Chondrocyte (in vitro differentiated cells): ENCODE data around the gene PVR. TPM values are rescaled to one million over a fixed set of nuclear protein-coding genes. Genes with fewer than 3 reads are reported as not detected.

Source experiments
- DNase-seq: peaks from one replicate; pipeline ENCODE4 v3.0.0; 2021; ENCODE audit warnings: mixed read lengths, low spot score
- H3K27ac Mint-ChIP-seq: one replicate; pipeline ENCODE4 v1.8.0; 2021; ENCODE audit warnings: mild to moderate bottlenecking, moderate library complexity, mixed read lengths; ENCODE audit not compliant: unreplicated experiment
- H3K27me3 Mint-ChIP-seq: 2 replicates; pipeline ENCODE4 v1.8.0; 2021; ENCODE audit warnings: low read depth, mixed read lengths
- H3K36me3 Mint-ChIP-seq: 2 replicates; pipeline ENCODE4 v1.8.0; 2021; ENCODE audit warnings: low read depth, mixed read lengths
- H3K4me1 Mint-ChIP-seq: 2 replicates; pipeline ENCODE4 v1.8.0; 2021; ENCODE audit warnings: low read depth, mild to moderate bottlenecking, mixed read lengths
- H3K4me3 Mint-ChIP-seq: one replicate; pipeline ENCODE4 v1.8.0; 2021; ENCODE audit warnings: mild to moderate bottlenecking, moderate library complexity, mixed read lengths; ENCODE audit not compliant: unreplicated experiment
- H3K9me3 Mint-ChIP-seq: 2 replicates; pipeline ENCODE4 v1.8.0; 2021; ENCODE audit warnings: low read depth, mixed read lengths
- total RNA-seq: library from RNA; stranded (reverse); gene quantifications from 3 replicates; pipeline ENCODE4 v1.2.1, GENCODE V29; 2021
- TF ChIP-seq, protein P1 (sequence below): fragments of 200-600 bp; sonication (generic); IDR thresholded peaks from 2 replicates; pipeline ENCODE4 v1.5.0; 2021; ENCODE audit warnings: antibody characterized with exemption, mild to moderate bottlenecking, moderate library complexity

The PVR gene
- total RNA-seq, 1 donor from 2014 or later = 89.7 TPM

DNA sequence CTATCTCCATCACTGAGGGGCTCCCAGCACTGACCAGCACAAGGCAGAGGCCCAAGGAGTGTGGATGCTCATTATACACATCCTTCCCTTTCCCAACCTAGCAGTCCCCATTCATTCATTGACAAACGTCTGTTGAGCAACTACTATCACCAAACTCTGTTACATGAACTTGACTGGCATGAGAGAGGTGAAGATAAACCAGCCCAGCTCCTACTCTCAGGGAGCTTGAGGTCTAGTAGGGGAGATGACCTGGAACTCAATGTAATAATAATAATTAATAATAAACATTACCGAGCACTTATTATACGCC is 46.4 kb downstream of the PVR start:
- no peak overlapping the region for H3K4me3 Mint-ChIP-seq
- TF ChIP-seq, protein P1, sequence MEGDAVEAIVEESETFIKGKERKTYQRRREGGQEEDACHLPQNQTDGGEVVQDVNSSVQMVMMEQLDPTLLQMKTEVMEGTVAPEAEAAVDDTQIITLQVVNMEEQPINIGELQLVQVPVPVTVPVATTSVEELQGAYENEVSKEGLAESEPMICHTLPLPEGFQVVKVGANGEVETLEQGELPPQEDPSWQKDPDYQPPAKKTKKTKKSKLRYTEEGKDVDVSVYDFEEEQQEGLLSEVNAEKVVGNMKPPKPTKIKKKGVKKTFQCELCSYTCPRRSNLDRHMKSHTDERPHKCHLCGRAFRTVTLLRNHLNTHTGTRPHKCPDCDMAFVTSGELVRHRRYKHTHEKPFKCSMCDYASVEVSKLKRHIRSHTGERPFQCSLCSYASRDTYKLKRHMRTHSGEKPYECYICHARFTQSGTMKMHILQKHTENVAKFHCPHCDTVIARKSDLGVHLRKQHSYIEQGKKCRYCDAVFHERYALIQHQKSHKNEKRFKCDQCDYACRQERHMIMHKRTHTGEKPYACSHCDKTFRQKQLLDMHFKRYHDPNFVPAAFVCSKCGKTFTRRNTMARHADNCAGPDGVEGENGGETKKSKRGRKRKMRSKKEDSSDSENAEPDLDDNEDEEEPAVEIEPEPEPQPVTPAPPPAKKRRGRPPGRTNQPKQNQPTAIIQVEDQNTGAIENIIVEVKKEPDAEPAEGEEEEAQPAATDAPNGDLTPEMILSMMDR = no peak
- peaks cover 25% of the 10 kb centered on the region for H3K4me1 Mint-ChIP-seq
- no peak overlapping the region for H3K27ac Mint-ChIP-seq
- no peaks in the 10 kb centered on the region for H3K36me3 Mint-ChIP-seq
- H3K27me3 Mint-ChIP-seq = no peaks in the 10 kb centered on the region
- no peaks in the 10 kb centered on the region for H3K9me3 Mint-ChIP-seq
- no peak for DNase-seq

DNA sequence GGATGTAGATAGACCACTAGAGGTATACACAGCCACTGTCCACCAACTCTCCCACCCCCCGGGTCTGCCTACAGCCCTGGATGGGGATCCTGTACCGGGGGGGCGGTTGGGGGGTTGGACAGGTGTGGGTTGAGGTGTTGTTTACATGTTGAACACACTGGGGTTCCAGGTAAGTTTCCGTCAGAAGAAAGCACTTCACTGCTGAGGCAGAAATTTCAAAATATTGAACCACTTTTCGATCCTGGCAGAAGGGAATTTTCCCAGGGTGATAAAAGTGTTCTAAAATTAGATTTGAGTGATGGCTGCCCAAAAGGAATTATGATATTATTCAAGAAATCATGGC is 48.6 kb downstream of the PVR start:
- TF ChIP-seq, protein P1 = no peak
- Mint-ChIP-seq H3K9me3 (no peaks in the 10 kb centered on the region), H3K27me3 (no peaks in the 10 kb centered on the region), H3K36me3 (no peaks in the 10 kb centered on the region), H3K4me3 (peak overlapping the region; percentile 4), H3K4me1 (peaks cover 17% of the 10 kb centered on the region), H3K27ac (peak overlapping the region; percentile 68)
- no peak for DNase-seq

DNA sequence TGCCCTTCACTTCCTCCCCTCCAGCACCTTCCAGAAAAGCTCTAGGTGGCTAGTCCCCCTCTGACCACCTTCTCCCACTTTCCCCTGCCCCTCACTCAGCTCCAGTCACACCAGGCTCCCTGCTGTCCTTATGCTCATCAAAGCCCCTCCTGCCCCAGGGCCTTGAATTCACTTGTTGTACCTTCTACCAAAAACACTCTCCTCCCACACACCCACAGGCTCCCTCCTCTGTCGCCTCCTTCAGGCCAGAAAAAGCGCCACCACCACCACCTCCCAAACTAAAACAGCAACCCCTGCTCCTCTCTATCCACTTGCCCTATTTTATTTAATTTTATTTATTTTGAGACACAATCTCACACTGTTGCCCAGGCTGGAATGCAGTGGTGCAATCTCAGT is 50.5 kb downstream of the PVR start:
- TF ChIP-seq, protein P1 = peak; percentile 56
- peaks cover 15% of the 10 kb centered on the region for H3K4me1 Mint-ChIP-seq
- no peaks in the 10 kb centered on the region for H3K27me3 Mint-ChIP-seq
- H3K9me3 Mint-ChIP-seq = no peaks in the 10 kb centered on the region
- no peaks in the 10 kb centered on the region for H3K36me3 Mint-ChIP-seq
- H3K4me3 Mint-ChIP-seq = no peak overlapping the region
- H3K27ac Mint-ChIP-seq = peak overlapping the region; percentile 63
- no peak for DNase-seq

DNA sequence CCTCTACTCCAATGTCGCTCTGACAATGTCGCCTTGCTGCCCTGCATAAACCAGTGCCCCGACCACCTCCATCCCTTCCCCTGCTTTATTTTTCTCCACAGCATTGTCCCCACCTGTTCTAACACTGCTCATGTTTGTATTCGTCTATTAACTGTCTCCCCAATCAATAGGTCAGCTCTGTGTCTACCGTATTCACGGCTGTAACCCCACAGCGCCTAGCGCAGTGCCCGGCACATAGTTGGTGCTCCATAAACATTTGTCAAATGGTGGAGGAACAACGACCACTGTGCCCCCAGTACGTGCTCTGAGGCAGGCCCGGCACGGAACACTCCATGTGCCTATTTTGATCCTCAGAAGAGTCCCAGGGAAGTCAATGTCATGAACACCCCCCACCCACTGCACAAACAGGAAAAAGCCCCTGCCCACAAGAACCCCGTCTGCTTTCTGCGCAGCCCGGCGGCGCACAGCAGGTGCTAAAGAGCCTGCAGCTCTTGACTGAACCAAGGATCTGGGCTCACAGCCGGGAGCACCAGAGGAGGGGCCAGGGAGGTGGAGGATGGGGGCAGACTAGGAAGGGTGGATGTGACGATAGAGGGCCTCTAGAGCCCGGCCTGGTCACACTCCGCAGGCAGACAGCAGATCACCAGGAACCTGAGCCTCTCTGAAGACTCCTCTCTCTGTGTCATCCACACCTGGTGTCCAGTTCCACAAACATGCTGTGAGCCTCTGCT is 53.4 kb downstream of the PVR start:
- no peak overlapping the region for H3K4me3 Mint-ChIP-seq
- H3K9me3 Mint-ChIP-seq = no peaks in the 10 kb centered on the region
- no peak overlapping the region for H3K27ac Mint-ChIP-seq
- no peaks in the 10 kb centered on the region for H3K36me3 Mint-ChIP-seq
- no peaks in the 10 kb centered on the region for H3K27me3 Mint-ChIP-seq
- DNase-seq = no peak
- H3K4me1 Mint-ChIP-seq = peaks cover 9% of the 10 kb centered on the region
- TF ChIP-seq, protein P1 = no peak

DNA sequence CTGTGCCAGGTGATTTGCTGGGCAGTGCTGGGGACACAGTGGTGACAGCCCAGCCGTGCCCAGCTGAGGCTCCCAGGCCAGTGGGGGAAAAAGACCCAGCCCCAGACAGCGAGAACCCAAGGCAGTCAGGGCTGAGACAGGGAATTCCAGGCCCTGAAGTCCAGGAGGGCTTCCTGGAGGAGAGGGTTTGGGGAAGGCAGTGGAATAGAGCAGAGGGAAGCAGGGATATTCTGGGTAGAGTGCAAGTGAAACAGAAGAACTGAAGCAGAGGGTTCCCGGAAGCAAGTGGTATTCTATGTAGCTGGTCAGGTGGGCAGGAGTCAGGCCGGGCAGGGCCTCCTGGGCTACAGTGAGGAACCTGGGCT is 53.9 kb downstream of the PVR start:
- no peak overlapping the region for H3K4me3 Mint-ChIP-seq
- H3K9me3 Mint-ChIP-seq = no peaks in the 10 kb centered on the region
- H3K4me1 Mint-ChIP-seq = peaks cover 3% of the 10 kb centered on the region
- no peak for DNase-seq
- TF ChIP-seq, protein P1 = no peak
- H3K36me3 Mint-ChIP-seq = no peaks in the 10 kb centered on the region
- no peak overlapping the region for H3K27ac Mint-ChIP-seq
- no peaks in the 10 kb centered on the region for H3K27me3 Mint-ChIP-seq
